Left lung (tissue), 10 donors: ENCODE measurements around the gene ABLIM2. TPM values are rescaled to one million over a fixed set of nuclear protein-coding genes. Genes with fewer than 3 reads are reported as not detected.
A peak's percentile ranks its signal among the peaks of the same experiment; 100 is the strongest.

Experiments used
- ATAC-seq: fragments of 200-7000 bp; cut with Tn5 transposase; one replicate; pipeline ENCODE4 v1.9.1; 2020; ENCODE audit warnings: moderate library complexity
- DNase-seq, 4 donors: peaks; one replicate each; pipeline ENCODE4 v3.0.0-alpha.2; 2013 to 2020
- H3K27ac ChIP-seq, 2 donors: fragments of 200-600 bp; sonication (generic) in 1 of 2; one replicate each; pipeline versions ENCODE4 v1.5.0 to v1.8.0; 2020 to 2021
- H3K27me3 ChIP-seq, 2 donors: fragments of 200-600 bp; sonication (generic) in 1 of 2; one replicate each; pipeline versions ENCODE4 v1.5.0 to v1.8.0; 2020 to 2021
- H3K36me3 ChIP-seq, 2 donors: fragments of 200-600 bp; sonication (generic) in 1 of 2; one replicate each; pipeline versions ENCODE4 v1.5.0 to v1.8.0; 2020 to 2021
- H3K4me1 ChIP-seq, 2 donors: fragments of 200-600 bp; one replicate each; pipeline ENCODE4 v1.8.0; 2021
- H3K4me3 ChIP-seq, 2 donors: fragments of 200-600 bp; sonication (generic) in 1 of 2; one replicate each; pipeline versions ENCODE4 v1.5.0 to v1.8.0; 2020 to 2021; ENCODE audit warnings: mild to moderate bottlenecking in 1 of 2
- H3K9me3 ChIP-seq, 2 donors: fragments of 200-600 bp; sonication (generic) in 1 of 2; one replicate each; pipeline versions ENCODE4 v1.5.0 to v1.8.0; 2020 to 2021
- intact Hi-C, 2 donors: fragments of 100-400 bp; cut with DNase I; formaldehyde crosslinking; loops; one replicate each; pipeline versions ENCODE4 v1.11.2 to v1.14.2; 2022
- polyA plus RNA-seq, 6 donors: library from polyadenylated mRNA; unstranded; fragments of 120-200 nt; gene quantifications; one replicate each; pipeline ENCODE4 v1.2.1, GENCODE V29; 2013; ENCODE audit not compliant: insufficient read length in 6 of 6
- total RNA-seq, 2 donors: library from RNA; stranded (reverse); fragmentation: NEBNext Ultra II Directional; extraction: Animal tissue kit (Norgen Biotek cat#: 25700); gene quantifications; one replicate each; pipeline ENCODE4 v1.2.1, GENCODE V29; 2021
- TF ChIP-seq, protein P1 (sequence below), 2 donors: fragments of 200-600 bp; sonication (generic) in 1 of 2; IDR thresholded peaks; one replicate each; pipeline versions ENCODE4 v1.5.0 to v1.8.0; 2021; ENCODE audit warnings: antibody characterized with exemption in 2 of 2
- donor health status: DM: no; HTN: yes; CAD: no.
- donor health status: DM: no; HTN: no; CAD: no.

Gene ABLIM2
- total and polyA plus RNA-seq, 8 donors, result 5.7 to 10.2 (median 7.0) TPM

GRCh38 chr4:7939377-7940108, 219.1 kb downstream of the ABLIM2 start, which contains the start of gene AFAP1:
TSS of gene AFAP1 (minus strand) at chr4:7939861. CDS start at chr4:7872078, 67,783 bp downstream.
- Histone ChIP-seq H3K4me3 (peak within 1 kb of the TSS; percentile 74 to 86), H3K36me3 (no peaks in the 10 kb centered on the region), H3K4me1 (peaks cover 0 to 29% of the 10 kb centered on the region in 2 donors), H3K9me3 (no peaks in the 10 kb centered on the region), H3K27ac (peak within 1 kb of the TSS; percentile 81 to 87), H3K27me3 (peaks cover 0 to 31% of the 10 kb centered on the region in 2 donors)
- intact Hi-C loops, result no loop called here
- DNase-seq (peak; percentile 81 to 94 (median 90)), ATAC-seq (peak; percentile 97)
- TF ChIP-seq, protein P1, sequence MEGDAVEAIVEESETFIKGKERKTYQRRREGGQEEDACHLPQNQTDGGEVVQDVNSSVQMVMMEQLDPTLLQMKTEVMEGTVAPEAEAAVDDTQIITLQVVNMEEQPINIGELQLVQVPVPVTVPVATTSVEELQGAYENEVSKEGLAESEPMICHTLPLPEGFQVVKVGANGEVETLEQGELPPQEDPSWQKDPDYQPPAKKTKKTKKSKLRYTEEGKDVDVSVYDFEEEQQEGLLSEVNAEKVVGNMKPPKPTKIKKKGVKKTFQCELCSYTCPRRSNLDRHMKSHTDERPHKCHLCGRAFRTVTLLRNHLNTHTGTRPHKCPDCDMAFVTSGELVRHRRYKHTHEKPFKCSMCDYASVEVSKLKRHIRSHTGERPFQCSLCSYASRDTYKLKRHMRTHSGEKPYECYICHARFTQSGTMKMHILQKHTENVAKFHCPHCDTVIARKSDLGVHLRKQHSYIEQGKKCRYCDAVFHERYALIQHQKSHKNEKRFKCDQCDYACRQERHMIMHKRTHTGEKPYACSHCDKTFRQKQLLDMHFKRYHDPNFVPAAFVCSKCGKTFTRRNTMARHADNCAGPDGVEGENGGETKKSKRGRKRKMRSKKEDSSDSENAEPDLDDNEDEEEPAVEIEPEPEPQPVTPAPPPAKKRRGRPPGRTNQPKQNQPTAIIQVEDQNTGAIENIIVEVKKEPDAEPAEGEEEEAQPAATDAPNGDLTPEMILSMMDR (IDR thresholded peaks at IDR 0.05), result no peak

DNA sequence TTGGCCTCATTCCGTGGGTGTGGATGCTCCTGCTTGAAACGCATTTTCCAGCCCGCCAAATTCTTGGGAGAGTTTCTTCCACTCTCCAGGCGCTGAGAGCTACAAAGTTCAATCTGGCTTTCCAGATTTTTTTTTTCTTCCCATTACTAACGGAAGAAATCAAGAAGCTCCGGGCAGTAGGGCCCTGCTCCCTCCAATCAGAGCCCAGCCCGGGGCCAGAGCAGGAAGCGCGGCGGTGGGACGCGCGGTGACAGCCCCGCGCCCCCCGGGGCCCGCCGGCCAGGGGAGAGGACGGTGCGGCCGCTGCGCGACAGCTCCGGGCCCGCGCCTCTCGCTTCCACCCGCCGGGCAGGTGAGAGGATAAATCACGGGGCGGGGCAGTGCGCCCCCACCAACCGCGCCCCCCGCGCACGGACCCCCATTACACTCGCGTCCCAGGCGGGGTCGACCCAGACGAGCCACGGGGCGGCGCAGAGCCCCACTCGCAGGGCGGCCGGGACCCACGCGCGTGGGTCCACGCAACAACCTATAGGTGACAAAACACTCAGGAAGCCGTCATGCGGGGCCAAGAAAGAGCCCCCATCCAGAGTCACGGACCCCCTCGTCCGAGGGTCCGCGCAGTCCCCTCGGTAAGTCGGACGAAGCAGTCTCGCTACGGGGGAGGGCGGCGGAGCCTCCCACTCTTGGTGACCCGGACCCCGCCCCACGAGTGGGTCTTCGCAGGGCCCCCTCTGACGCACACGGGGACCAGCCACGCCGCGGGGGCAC, 219.8 kb downstream of the ABLIM2 start:
- Histone ChIP-seq H3K4me1 (peaks cover 0 to 29% of the 10 kb centered on the region in 2 donors), H3K9me3 (no peaks in the 10 kb centered on the region), H3K4me3 (peak overlapping the region; percentile 74 to 86), H3K36me3 (no peaks in the 10 kb centered on the region), H3K27me3 (peaks cover 0 to 31% of the 10 kb centered on the region in 2 donors), H3K27ac (peak overlapping the region; percentile 81 to 87)
- peak; percentile 34 for ATAC-seq
- DNase-seq, result peak in 3 of 4 donors; percentile 42 to 83 (median 60)
- intact Hi-C loops, result no loop called here
- TF ChIP-seq, protein P1 (IDR thresholded peaks at IDR 0.05), result no peak

GRCh38 chr4:7938266-7938608, 220.4 kb downstream of the ABLIM2 start:
- Histone ChIP-seq H3K27me3 (peaks cover 0 to 31% of the 10 kb centered on the region in 2 donors), H3K4me3 (peak overlapping the region; percentile 74 to 86), H3K27ac (peak overlapping the region; percentile 81 to 87), H3K4me1 (peaks cover 0 to 29% of the 10 kb centered on the region in 2 donors), H3K9me3 (no peaks in the 10 kb centered on the region), H3K36me3 (no peaks in the 10 kb centered on the region)
- DNase-seq (no peak), ATAC-seq (no peak)
- TF ChIP-seq, protein P1 (IDR thresholded peaks at IDR 0.05), result no peak
- intact Hi-C loops, result no loop called here

DNA sequence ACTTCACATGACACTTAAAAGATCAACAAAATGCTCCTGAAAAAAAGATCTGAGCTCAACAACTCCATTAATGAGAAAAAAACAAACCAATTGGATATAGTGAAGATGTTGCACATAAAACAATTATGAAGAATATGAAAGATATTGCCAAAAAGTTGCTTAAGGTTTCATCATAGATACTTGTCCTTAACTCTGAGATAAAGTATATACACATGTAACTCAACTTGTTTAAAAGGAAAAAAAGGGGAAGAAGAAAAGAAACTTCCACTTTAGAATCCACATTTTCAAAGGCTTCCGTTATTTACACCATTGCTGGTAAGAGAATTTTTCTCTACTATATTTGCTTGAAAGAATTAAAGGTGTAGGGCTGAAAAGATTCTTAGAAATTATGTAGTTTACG, 221.6 kb downstream of the ABLIM2 start:
- Histone ChIP-seq H3K4me1 (peaks cover 0 to 29% of the 10 kb centered on the region in 2 donors), H3K36me3 (no peaks in the 10 kb centered on the region), H3K27me3 (peaks cover 0 to 31% of the 10 kb centered on the region in 2 donors), H3K27ac (peak overlapping the region in 1 of 2 donors; percentile 43), H3K4me3 (no peak overlapping the region), H3K9me3 (no peaks in the 10 kb centered on the region)
- no peak for DNase-seq
- TF ChIP-seq, protein P1 (IDR thresholded peaks at IDR 0.05), result no peak
- ATAC-seq, result no peak
- intact Hi-C loops, result no loop called here
